SK-N-SH (cell line): ENCODE data around the gene RASA4B. TPM values are rescaled to one million over a fixed set of nuclear protein-coding genes. Genes with fewer than 3 reads are reported as not detected.

Experiments
- CTCF ChIA-PET: fragments of 300-600, 350-600 bp; formaldehyde crosslinking; extraction: SDS; loops from one replicate; lab custom pipeline; 2021; lab: Yijun Ruan, JAX
- POLR2A ChIA-PET: fragments of 350-600 bp; sonication (Branson Sonifier 250); formaldehyde crosslinking; extraction: SDS; loops from one replicate; lab custom pipeline; 2020; ENCODE audit warnings: antibody characterized with exemption, inconsistent platforms; lab: Yijun Ruan, JAX
- DNase-seq: peaks from one replicate; pipeline ENCODE4 v3.0.0; 2012
- H2AFZ ChIP-seq: fragments of 200-600 bp; sonication (generic); 2 replicates; pipeline ENCODE4 v1.8.1; 2016; ENCODE audit warnings: antibody characterized with exemption, mild to moderate bottlenecking, low read depth
- H3F3A ChIP-seq: fragments of 200-600 bp; sonication (generic); replicated peaks from 2 replicates; pipeline ENCODE3; 2016; ENCODE audit warnings: antibody characterized with exemption, mild to moderate bottlenecking; ENCODE audit not compliant: insufficient read depth
- H3K27ac ChIP-seq, 2 experiments: fragments of 200-500 bp in 1 of 2; fragments of 200-600 bp in 1 of 2; sonication (Bioruptor generic) in 1 of 2; sonication (generic), shearing (Covaris generic) in 1 of 2; 2 replicates each; pipeline versions ENCODE4 v1.5.1 to v1.6.1; 2014 to 2016; ENCODE audit warnings: low read depth in 2 of 2, inconsistent platforms in 1 of 2, low read length in 1 of 2, mild to moderate bottlenecking in 1 of 2, mixed read lengths in 1 of 2
- H3K27me3 ChIP-seq: fragments of 200-600 bp; sonication (generic), shearing (Covaris generic); 2 replicates; pipeline ENCODE4 v1.6.1; 2016; ENCODE audit warnings: mixed run types; ENCODE audit not compliant: insufficient read depth
- H3K36me3 ChIP-seq, 2 experiments: fragments of 200-500 bp in 1 of 2; fragments of 200-600 bp in 1 of 2; sonication (Bioruptor generic) in 1 of 2; sonication (generic) in 1 of 2; replicated peaks in 1 of 2; 2 replicates each; pipeline versions ENCODE3 to v1.5.1; 2014 to 2016; ENCODE audit warnings: low read length in 1 of 2, mild to moderate bottlenecking in 1 of 2; ENCODE audit not compliant: insufficient read depth in 2 of 2, control insufficient read depth in 1 of 2
- H3K4me1 ChIP-seq, 2 experiments: fragments of 200-500 bp in 1 of 2; fragments of 200-600 bp in 1 of 2; sonication (Bioruptor generic) in 1 of 2; sonication (generic), shearing (Covaris generic) in 1 of 2; 2 replicates each; pipeline versions ENCODE4 v1.5.1 to v1.6.1; 2014 to 2016; ENCODE audit warnings: low read depth in 1 of 2, low read length in 1 of 2, mixed run types in 1 of 2; ENCODE audit not compliant: insufficient read depth in 2 of 2, control insufficient read depth in 1 of 2
- H3K4me2 ChIP-seq: fragments of 200-600 bp; sonication (generic), shearing (Covaris generic); 2 replicates; pipeline ENCODE4 v1.6.1; 2017; ENCODE audit warnings: mixed run types
- H3K4me3 ChIP-seq, 2 experiments: fragments of 200-500 bp in 1 of 2; fragments of 200-600 bp in 1 of 2; sonication (Bioruptor generic) in 1 of 2; sonication (generic), shearing (Covaris generic) in 1 of 2; 2 replicates each; pipeline versions ENCODE4 v1.5.1 to v1.8.1; 2014 to 2016; ENCODE audit warnings: low read depth in 2 of 2, inconsistent platforms in 1 of 2, low read length in 1 of 2, mild to moderate bottlenecking in 1 of 2, mixed read lengths in 1 of 2, moderate library complexity in 1 of 2
- H3K79me2 ChIP-seq: fragments of 200-600 bp; sonication (generic); 2 replicates; pipeline ENCODE4 v1.8.1; 2017; ENCODE audit warnings: mild to moderate bottlenecking; ENCODE audit not compliant: insufficient read depth
- H3K9ac ChIP-seq: fragments of 200-600 bp; sonication (generic); 2 replicates; pipeline ENCODE4 v1.6.1; 2017; ENCODE audit warnings: mixed run types
- H3K9me2 ChIP-seq: fragments of 200-600 bp; sonication (generic); 2 replicates; pipeline ENCODE4 v1.6.1; 2017; ENCODE audit warnings: mixed run types
- H3K9me3 ChIP-seq: fragments of 200-600 bp; sonication (generic); 2 replicates; pipeline ENCODE4 v1.6.1; 2017; ENCODE audit warnings: mixed run types, mild to moderate bottlenecking, moderate library complexity
- H4K20me1 ChIP-seq: fragments of 200-600 bp; sonication (generic); 2 replicates; pipeline ENCODE4 v1.6.1; 2017; ENCODE audit warnings: mild to moderate bottlenecking, mixed run types; ENCODE audit not compliant: insufficient read depth
- ELF1 ChIP-seq: IDR thresholded peaks from 2 replicates; pipeline ENCODE4 v1.4.0; 2012
- EZH2phosphoT487 ChIP-seq: fragments of 200-600 bp; sonication (generic); IDR thresholded peaks from 2 replicates; pipeline ENCODE4 v1.6.1; 2017; ENCODE audit warnings: low read depth, mixed run types, mild to moderate bottlenecking, antibody characterized with exemption, moderate library complexity, borderline replicate concordance
- FOSL2 ChIP-seq: IDR thresholded peaks from 2 replicates; pipeline ENCODE4 v1.4.0; 2012; ENCODE audit warnings: low read depth, mild to moderate bottlenecking, moderate library complexity, borderline replicate concordance
- FOXM1 ChIP-seq: IDR thresholded peaks from 2 replicates; pipeline ENCODE4 v1.4.0; 2012; ENCODE audit warnings: low read depth, mild to moderate bottlenecking
- GATA2 ChIP-seq: sonication (generic); formaldehyde crosslinking; IDR thresholded peaks from 2 replicates; pipeline ENCODE4 v1.5.0; 2020; ENCODE audit warnings: mild to moderate bottlenecking, missing genetic modification reagents
- RAD21 ChIP-seq: IDR thresholded peaks from 2 replicates; pipeline ENCODE4 v1.6.1; 2012; ENCODE audit warnings: mild to moderate bottlenecking, low read length
- RCOR1 ChIP-seq: fragments of 150-350 bp; IDR thresholded peaks from 2 replicates; pipeline ENCODE4 v1.6.1; 2017; ENCODE audit warnings: antibody characterized with exemption, low read length
- SIN3A ChIP-seq: IDR thresholded peaks from 2 replicates; pipeline ENCODE4 v1.6.1; 2012; ENCODE audit warnings: low read depth, mild to moderate bottlenecking, low read length, moderate library complexity, borderline replicate concordance
- SMC3 ChIP-seq: IDR thresholded peaks from 2 replicates; pipeline ENCODE4 v1.6.1; 2012; ENCODE audit warnings: low read depth, low read length, improper control_type of control experiment
- WGBS: methylation state at CpG from one replicate; pipeline ENCODE4 v1.1.6; 2017; ENCODE audit warnings: low lambda C conversion rate; 5-methylcytosine and 5-hydroxymethylcytosine counted together
- polyA plus RNA-seq, 3 experiments: library from polyadenylated mRNA; depleted of rRNA; stranded (reverse); fragments of >200 nt; gene quantifications; 2 replicates each; pipeline ENCODE4 v1.2.3, GENCODE V29; 2012
- TF ChIP-seq, protein P1 (sequence below): fragments of 150-350 bp; IDR thresholded peaks from 2 replicates; pipeline ENCODE4 v1.6.1; 2017; ENCODE audit warnings: antibody characterized with exemption, low read length, low read depth, borderline replicate concordance
- TF ChIP-seq, protein P2 (sequence below): fragments of 200-600 bp; sonication (generic); IDR thresholded peaks from 2 replicates; pipeline ENCODE4 v1.6.1; 2017; ENCODE audit warnings: antibody characterized with exemption, mild to moderate bottlenecking, moderate library complexity
- TF ChIP-seq, protein P3 (sequence below): IDR thresholded peaks from 2 replicates; pipeline ENCODE4 v1.4.0; 2012; ENCODE audit warnings: low read depth, borderline replicate concordance
- TF ChIP-seq, protein P4 (sequence below): IDR thresholded peaks from 2 replicates; pipeline ENCODE4; 2012

Gene RASA4B
- polyA plus RNA-seq, 1 of the 3 experiments (the other 2 are of a cell fraction) = 19.5 TPM

DNA sequence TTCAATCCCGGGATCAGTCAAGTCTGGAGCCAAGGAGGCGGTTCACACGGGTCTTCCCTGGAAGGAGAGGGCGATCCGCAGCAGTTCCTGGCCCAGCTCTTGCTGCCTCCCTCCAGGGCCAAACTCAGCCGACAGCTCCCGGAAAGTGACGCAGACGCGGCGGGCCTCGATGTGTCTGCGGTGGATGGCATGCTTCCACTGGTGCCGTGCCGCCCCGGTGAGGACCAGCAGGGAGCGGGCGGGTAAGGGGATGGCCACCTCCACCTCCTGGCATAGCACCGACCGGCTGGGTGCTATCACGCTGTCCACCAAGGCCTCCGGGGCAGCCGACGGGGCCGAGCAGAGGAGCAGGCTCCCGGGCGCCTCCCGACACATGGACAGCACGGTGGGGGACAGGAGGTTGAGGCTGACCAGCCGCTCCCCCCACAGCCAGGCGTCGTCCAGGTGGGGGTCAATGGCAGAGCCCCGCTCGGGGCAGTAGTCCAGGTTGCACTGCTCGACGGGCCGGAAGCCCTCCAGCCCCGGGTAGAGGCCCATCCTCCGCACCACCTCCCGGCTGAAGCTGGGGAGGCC is 60.1 kb downstream of the RASA4B start:
- no peak overlapping the region for H3K4me3 ChIP-seq
- H3K9me2 ChIP-seq = no peaks in the 10 kb centered on the region
- H2AFZ ChIP-seq = no peak overlapping the region
- H3K36me3 ChIP-seq = peaks cover 9 to 19% of the 10 kb centered on the region in 2 experiments
- 94% methylated on average over 39 of the region's 40 CpGs for WGBS
- no peaks in the 10 kb centered on the region for H3K27me3 ChIP-seq
- DNase-seq = no peak
- H3K9ac ChIP-seq = peak overlapping the region; percentile 2; the same call in 1 of the 2 replicates
- no peaks in the 10 kb centered on the region for H3K9me3 ChIP-seq
- H3F3A ChIP-seq = peaks cover 22% of the 10 kb centered on the region
- peaks cover 0 to 9% of the 10 kb centered on the region in 2 experiments; a peak in 2 of 4 replicates for H3K4me1 ChIP-seq
- no peak overlapping the region; the same call in 1 of the 2 replicates for H3K4me2 ChIP-seq
- H4K20me1 ChIP-seq = 0 out of 2 replicates have a peak, but pooled peaks cover 9% of the 10 kb centered on the region
- TF ChIP-seq GATA2 (CRISPR knock-in tag) (no peak), SIN3A (no peak), ELF1 (no peak), FOXM1 (no peak), EZH2phosphoT487 (no peak), FOSL2 (no peak), RAD21 (no peak), RCOR1 (no peak), SMC3 (no peak)
- TF ChIP-seq, protein P1, sequence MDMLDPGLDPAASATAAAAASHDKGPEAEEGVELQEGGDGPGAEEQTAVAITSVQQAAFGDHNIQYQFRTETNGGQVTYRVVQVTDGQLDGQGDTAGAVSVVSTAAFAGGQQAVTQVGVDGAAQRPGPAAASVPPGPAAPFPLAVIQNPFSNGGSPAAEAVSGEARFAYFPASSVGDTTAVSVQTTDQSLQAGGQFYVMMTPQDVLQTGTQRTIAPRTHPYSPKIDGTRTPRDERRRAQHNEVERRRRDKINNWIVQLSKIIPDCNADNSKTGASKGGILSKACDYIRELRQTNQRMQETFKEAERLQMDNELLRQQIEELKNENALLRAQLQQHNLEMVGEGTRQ = no peak
- TF ChIP-seq, protein P2, sequence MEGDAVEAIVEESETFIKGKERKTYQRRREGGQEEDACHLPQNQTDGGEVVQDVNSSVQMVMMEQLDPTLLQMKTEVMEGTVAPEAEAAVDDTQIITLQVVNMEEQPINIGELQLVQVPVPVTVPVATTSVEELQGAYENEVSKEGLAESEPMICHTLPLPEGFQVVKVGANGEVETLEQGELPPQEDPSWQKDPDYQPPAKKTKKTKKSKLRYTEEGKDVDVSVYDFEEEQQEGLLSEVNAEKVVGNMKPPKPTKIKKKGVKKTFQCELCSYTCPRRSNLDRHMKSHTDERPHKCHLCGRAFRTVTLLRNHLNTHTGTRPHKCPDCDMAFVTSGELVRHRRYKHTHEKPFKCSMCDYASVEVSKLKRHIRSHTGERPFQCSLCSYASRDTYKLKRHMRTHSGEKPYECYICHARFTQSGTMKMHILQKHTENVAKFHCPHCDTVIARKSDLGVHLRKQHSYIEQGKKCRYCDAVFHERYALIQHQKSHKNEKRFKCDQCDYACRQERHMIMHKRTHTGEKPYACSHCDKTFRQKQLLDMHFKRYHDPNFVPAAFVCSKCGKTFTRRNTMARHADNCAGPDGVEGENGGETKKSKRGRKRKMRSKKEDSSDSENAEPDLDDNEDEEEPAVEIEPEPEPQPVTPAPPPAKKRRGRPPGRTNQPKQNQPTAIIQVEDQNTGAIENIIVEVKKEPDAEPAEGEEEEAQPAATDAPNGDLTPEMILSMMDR = no peak
- TF ChIP-seq, protein P3, sequence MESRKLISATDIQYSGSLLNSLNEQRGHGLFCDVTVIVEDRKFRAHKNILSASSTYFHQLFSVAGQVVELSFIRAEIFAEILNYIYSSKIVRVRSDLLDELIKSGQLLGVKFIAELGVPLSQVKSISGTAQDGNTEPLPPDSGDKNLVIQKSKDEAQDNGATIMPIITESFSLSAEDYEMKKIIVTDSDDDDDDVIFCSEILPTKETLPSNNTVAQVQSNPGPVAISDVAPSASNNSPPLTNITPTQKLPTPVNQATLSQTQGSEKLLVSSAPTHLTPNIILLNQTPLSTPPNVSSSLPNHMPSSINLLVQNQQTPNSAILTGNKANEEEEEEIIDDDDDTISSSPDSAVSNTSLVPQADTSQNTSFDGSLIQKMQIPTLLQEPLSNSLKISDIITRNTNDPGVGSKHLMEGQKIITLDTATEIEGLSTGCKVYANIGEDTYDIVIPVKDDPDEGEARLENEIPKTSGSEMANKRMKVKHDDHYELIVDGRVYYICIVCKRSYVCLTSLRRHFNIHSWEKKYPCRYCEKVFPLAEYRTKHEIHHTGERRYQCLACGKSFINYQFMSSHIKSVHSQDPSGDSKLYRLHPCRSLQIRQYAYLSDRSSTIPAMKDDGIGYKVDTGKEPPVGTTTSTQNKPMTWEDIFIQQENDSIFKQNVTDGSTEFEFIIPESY = no peak
- TF ChIP-seq, protein P4, sequence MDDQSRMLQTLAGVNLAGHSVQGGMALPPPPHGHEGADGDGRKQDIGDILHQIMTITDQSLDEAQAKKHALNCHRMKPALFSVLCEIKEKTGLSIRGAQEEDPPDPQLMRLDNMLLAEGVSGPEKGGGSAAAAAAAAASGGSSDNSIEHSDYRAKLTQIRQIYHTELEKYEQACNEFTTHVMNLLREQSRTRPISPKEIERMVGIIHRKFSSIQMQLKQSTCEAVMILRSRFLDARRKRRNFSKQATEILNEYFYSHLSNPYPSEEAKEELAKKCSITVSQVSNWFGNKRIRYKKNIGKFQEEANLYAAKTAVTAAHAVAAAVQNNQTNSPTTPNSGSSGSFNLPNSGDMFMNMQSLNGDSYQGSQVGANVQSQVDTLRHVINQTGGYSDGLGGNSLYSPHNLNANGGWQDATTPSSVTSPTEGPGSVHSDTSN = no peak
- ChIA-PET POLR2A (no interaction called here), CTCF (interaction anchor here (0.7 to 2.1 kb wide), 4 partner anchors 9 to 53 kb away, joined by 3 to 19 read pairs (median 8); partner anchors contain the start of genes ALKBH4 and LRWD1)
- peak overlapping the region in 1 of 2 experiments; percentile 43; a peak in 1 of 4 replicates for H3K27ac ChIP-seq
- peaks cover 13% of the 10 kb centered on the region; the same call in 1 of the 2 replicates for H3K79me2 ChIP-seq
